OCI-LY7 (cell line): ENCODE measurements around the gene KIF22. TPM values are rescaled to one million over a fixed set of nuclear protein-coding genes. Genes with fewer than 3 reads are reported as not detected.

Source experiments
- BruUV-seq: library from RNA; stranded (reverse); fragments of 400-500 nt; replicated peaks from 2 replicates; lab custom pipeline; 2021; lab: Mats Ljungman, UMichigan
- CTCF ChIA-PET: fragments of 300-600 bp; sonication (Branson Sonifier 250); formaldehyde crosslinking; loops from one replicate; lab custom pipeline; 2022; ENCODE audit warnings: antibody characterized with exemption; ENCODE audit not compliant: unreplicated experiment; lab: Charles Lee
- POLR2A ChIA-PET: fragments of 300-600 bp; sonication (Branson Sonifier 250); formaldehyde crosslinking; loops from one replicate; lab custom pipeline; 2022; ENCODE audit warnings: antibody characterized with exemption; lab: Charles Lee
- DNase-seq: peaks from one replicate; pipeline ENCODE4 v3.0.0-alpha.2; 2015; ENCODE audit warnings: low spot score
- H2AFZ ChIP-seq: fragments of 200-600 bp; sonication (generic), shearing (Covaris generic); 2 replicates; pipeline ENCODE4 v1.6.1; 2014; ENCODE audit warnings: mild to moderate bottlenecking, antibody characterized with exemption, low read length, moderate library complexity
- H3K27ac ChIP-seq: fragments of 200-600 bp; sonication (generic); 2 replicates; pipeline ENCODE4 v1.5.1; 2014; ENCODE audit warnings: mixed run types, low read depth, mild to moderate bottlenecking, moderate library complexity, low read length, inconsistent platforms; ENCODE audit not compliant: poor library complexity, severe bottlenecking
- H3K36me3 ChIP-seq: fragments of 200-600 bp; sonication (generic); 2 replicates; pipeline ENCODE4 v1.6.1; 2014; ENCODE audit warnings: mild to moderate bottlenecking, antibody characterized with exemption, low read length, moderate library complexity, mixed read lengths; ENCODE audit not compliant: insufficient read depth
- H3K4me1 ChIP-seq: fragments of 200-600 bp; sonication (generic); 2 replicates; pipeline ENCODE4 v1.5.1; 2014; ENCODE audit warnings: mild to moderate bottlenecking, low read length; ENCODE audit not compliant: insufficient read depth, poor library complexity, severe bottlenecking
- H3K4me2 ChIP-seq: fragments of 200-600 bp; sonication (generic); 2 replicates; pipeline ENCODE4 v1.6.1; 2014; ENCODE audit warnings: mild to moderate bottlenecking, low read length
- H3K4me3 ChIP-seq: fragments of 200-600 bp; sonication (generic); 2 replicates; pipeline ENCODE4 v1.5.1; 2014; ENCODE audit warnings: mild to moderate bottlenecking, low read depth, low read length; ENCODE audit not compliant: poor library complexity, severe bottlenecking
- H3K79me2 ChIP-seq: fragments of 200-600 bp; sonication (generic); 2 replicates; pipeline ENCODE4 v1.6.1; 2016; ENCODE audit warnings: low read depth, mild to moderate bottlenecking, low read length, moderate library complexity, mixed read lengths; ENCODE audit not compliant: insufficient read depth
- H3K9me2 ChIP-seq: fragments of 200-600 bp; sonication (generic); 2 replicates; pipeline ENCODE4 v1.6.1; 2016; ENCODE audit warnings: mild to moderate bottlenecking, low read length, mixed read lengths; ENCODE audit not compliant: insufficient read depth
- H3K9me3 ChIP-seq: fragments of 200-600 bp; sonication (generic); 2 replicates; pipeline ENCODE4 v1.6.1; 2014; ENCODE audit warnings: mild to moderate bottlenecking, mixed run types, low read length, mixed read lengths
- H4K20me1 ChIP-seq: fragments of 200-600 bp; sonication (generic); 2 replicates; pipeline ENCODE4 v1.6.1; 2014; ENCODE audit warnings: mild to moderate bottlenecking, antibody characterized with exemption, low read length, moderate library complexity, mixed read lengths; ENCODE audit not compliant: insufficient read depth
- EZH2phosphoT487 ChIP-seq: fragments of 200-600 bp; sonication (generic); IDR thresholded peaks from 2 replicates; pipeline ENCODE4 v1.6.1; 2018; ENCODE audit warnings: low read depth, borderline replicate concordance, mild to moderate bottlenecking, mixed run types, antibody characterized with exemption, low read length, moderate library complexity, mixed read lengths
- intact Hi-C: fragments of 100-400 bp; cut with micrococcal nuclease; formaldehyde crosslinking; loops from one replicate; pipeline ENCODE4 v1.10.0; 2022; ENCODE audit not compliant: unreplicated experiment
- total RNA-seq, 2 experiments: library from RNA; depleted of rRNA in 1 of 2; stranded (reverse); fragments of >200 nt in 1 of 2; shearing (Covaris generic) in 1 of 2; gene quantifications; 2 replicates each; pipeline ENCODE4 v1.2.3, GENCODE V29; 2014 to 2022
- TF ChIP-seq, protein P1 (sequence below): fragments of 200-600 bp; sonication (generic); conservative IDR thresholded peaks from 2 replicates; pipeline ENCODE4 v1.5.1; 2014; ENCODE audit warnings: mild to moderate bottlenecking, antibody characterized with exemption, low read length, moderate library complexity, mixed read lengths

The KIF22 gene
- total RNA-seq, 2 experiments from 2014 or later = 232 to 339 TPM

DNA sequence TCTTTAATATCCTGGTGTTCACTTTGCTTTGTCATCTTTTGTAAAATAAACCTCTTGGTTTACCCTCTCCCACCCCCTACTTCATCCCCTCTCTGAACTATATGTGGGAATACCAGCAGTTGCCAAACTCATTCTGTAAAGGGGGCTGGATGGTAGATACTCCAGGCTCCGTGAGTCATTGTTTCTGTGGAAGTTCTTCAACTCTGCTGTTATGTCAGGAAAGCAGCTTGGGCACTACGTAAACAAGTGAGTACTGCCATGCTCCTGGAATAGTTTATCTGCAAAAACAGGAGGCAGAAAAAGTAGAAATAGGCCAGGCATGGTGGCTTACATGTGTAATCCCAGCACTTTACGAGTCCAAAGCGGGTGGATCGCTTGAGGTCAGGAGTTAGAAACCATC, 47.3 kb downstream of the KIF22 start:
- POLR2A ChIA-PET = interaction anchor here (0.6 kb wide), 1 partner anchor 21 kb away, joined by 3 read pairs; no protein-coding TSS in a partner anchor
- H3K79me2 ChIP-seq = no peaks in the 10 kb centered on the region
- H3K9me3 ChIP-seq = no peaks in the 10 kb centered on the region

DNA sequence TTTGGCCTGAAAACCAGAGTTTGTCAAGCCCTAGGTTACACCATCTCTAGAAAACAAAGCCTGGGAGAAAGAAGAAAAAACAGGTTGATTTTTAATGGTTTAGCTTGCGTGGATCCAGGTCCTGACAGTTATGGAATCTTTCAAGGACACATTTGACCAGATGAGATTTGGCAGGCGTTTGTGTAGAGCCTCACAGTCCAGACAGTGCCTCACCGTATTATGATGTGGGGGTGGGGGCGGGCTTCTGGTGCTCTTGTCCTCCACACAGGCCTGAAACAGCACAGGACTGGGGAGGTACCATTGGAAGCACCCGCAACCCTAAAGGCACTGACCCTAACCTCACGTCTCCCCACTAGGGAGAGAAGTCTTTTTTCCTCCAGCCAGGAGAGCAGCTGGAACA, 49.3 kb downstream of the KIF22 start:
- intact Hi-C loops = no loop called here
- POLR2A ChIA-PET = no interaction called here
- no peaks in the 10 kb centered on the region for H3K9me2 ChIP-seq
- H3K36me3 ChIP-seq = no peaks in the 10 kb centered on the region
- BruUV-seq = no TSS peak
- no peak overlapping the region for H2AFZ ChIP-seq
- no peak overlapping the region for H3K4me3 ChIP-seq
- no peaks in the 10 kb centered on the region for H4K20me1 ChIP-seq
- TF ChIP-seq EZH2phosphoT487 = no peak
- TF ChIP-seq, protein P1, sequence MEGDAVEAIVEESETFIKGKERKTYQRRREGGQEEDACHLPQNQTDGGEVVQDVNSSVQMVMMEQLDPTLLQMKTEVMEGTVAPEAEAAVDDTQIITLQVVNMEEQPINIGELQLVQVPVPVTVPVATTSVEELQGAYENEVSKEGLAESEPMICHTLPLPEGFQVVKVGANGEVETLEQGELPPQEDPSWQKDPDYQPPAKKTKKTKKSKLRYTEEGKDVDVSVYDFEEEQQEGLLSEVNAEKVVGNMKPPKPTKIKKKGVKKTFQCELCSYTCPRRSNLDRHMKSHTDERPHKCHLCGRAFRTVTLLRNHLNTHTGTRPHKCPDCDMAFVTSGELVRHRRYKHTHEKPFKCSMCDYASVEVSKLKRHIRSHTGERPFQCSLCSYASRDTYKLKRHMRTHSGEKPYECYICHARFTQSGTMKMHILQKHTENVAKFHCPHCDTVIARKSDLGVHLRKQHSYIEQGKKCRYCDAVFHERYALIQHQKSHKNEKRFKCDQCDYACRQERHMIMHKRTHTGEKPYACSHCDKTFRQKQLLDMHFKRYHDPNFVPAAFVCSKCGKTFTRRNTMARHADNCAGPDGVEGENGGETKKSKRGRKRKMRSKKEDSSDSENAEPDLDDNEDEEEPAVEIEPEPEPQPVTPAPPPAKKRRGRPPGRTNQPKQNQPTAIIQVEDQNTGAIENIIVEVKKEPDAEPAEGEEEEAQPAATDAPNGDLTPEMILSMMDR = no peak
- H3K4me2 ChIP-seq = no peak overlapping the region
- H3K4me1 ChIP-seq = no peaks in the 10 kb centered on the region
- no peak overlapping the region for H3K27ac ChIP-seq
- no peak for DNase-seq
- CTCF ChIA-PET = no interaction called here
- no peaks in the 10 kb centered on the region for H3K9me3 ChIP-seq
- no peaks in the 10 kb centered on the region for H3K79me2 ChIP-seq

More for the DNA sequence above, 47.3 kb downstream of the KIF22 start:
- Histone ChIP-seq H3K4me3 (no peak overlapping the region), H4K20me1 (no peaks in the 10 kb centered on the region), H3K9me2 (no peaks in the 10 kb centered on the region), H2AFZ (no peak overlapping the region), H3K4me1 (no peaks in the 10 kb centered on the region), H3K27ac (no peak overlapping the region), H3K36me3 (no peaks in the 10 kb centered on the region), H3K4me2 (no peak overlapping the region)
- no TSS peak for BruUV-seq
- no peak for TF ChIP-seq EZH2phosphoT487
- TF ChIP-seq, protein P1 = no peak
- DNase-seq = no peak
- intact Hi-C loops = no loop called here
- CTCF ChIA-PET = no interaction called here

DNA sequence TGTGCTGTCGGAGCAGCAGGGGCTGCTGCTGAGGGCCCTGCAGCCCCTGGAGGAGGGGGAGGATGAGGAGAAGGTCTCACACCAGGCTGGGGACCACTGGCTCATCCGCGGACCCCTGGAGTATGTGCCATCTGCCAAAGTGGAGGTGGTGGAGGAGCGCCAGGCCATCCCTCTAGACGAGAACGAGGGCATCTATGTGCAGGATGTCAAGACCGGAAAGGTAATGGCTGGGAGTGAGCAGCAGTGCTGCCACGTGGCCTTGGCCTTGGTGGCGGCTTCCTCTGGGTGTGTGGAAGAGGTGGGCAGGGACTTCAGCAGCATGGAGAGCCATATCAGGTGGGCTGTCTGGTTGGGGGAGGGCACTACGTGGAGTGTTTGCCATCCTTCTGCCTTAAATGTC, 49.7 kb downstream of the KIF22 start:
- DNase-seq = no peak
- Histone ChIP-seq H2AFZ (no peak overlapping the region), H3K4me1 (no peaks in the 10 kb centered on the region), H3K9me2 (no peaks in the 10 kb centered on the region), H3K4me2 (no peak overlapping the region), H3K79me2 (no peaks in the 10 kb centered on the region), H3K27ac (no peak overlapping the region), H3K4me3 (no peak overlapping the region), H4K20me1 (no peaks in the 10 kb centered on the region), H3K9me3 (no peaks in the 10 kb centered on the region), H3K36me3 (no peaks in the 10 kb centered on the region)
- intact Hi-C loops = no loop called here
- no peak for TF ChIP-seq EZH2phosphoT487
- TF ChIP-seq, protein P1 = no peak
- ChIA-PET CTCF (no interaction called here), POLR2A (no interaction called here)
- BruUV-seq = no TSS peak
